Stimulated activated CD8-positive, alpha-beta memory T cell treated with anti-CD3 and anti-CD28 coated beads, Interleukin-15, amount 100 ng/mL, for 24 hours (primary cell): ENCODE results near the gene MSRB1.
"Not testable (repeated sequence)": the region's sequence is repeated elsewhere in the genome, so short reads cannot be mapped to it uniquely, and the experiment has no call there.

ENCODE experiments used
- DNase-seq: peaks from one replicate; pipeline ENCODE4 v3.0.0-alpha.2; 2020; ENCODE audit warnings: low read depth

MSRB1 gene

GRCh38 chr16:1938910-1939309 is 4.1 kb downstream of the MSRB1 start:
- DNase-seq: no peak

GRCh38 chr16:1938316-1938715 is 4.7 kb downstream of the MSRB1 start:
- no peak for DNase-seq

- DNase-seq: no peak
These were observed 6.0 kb downstream of the MSRB1 start for GRCh38 chr16:1936945-1937479.

GRCh38 chr16:1933097-1933661 is 9.8 kb downstream of the MSRB1 start:
- no peak for DNase-seq

- DNase-seq: no peak
These were observed 10.7 kb downstream of the MSRB1 start for GRCh38 chr16:1932050-1933028.

- no peak for DNase-seq
These were observed 12.7 kb downstream of the MSRB1 start for GRCh38 chr16:1930338-1930720.

GRCh38 chr16:1929578-1930337 is 13.2 kb downstream of the MSRB1 start:
- peak; percentile 98 for DNase-seq

GRCh38 chr16:1929105-1929504 is 13.9 kb downstream of the MSRB1 start:
- no peak for DNase-seq

- DNase-seq: no peak
These were observed 16.7 kb downstream of the MSRB1 start for GRCh38 chr16:1926271-1926670.

GRCh38 chr16:1924095-1924494 is 18.9 kb downstream of the MSRB1 start:
- DNase-seq: no peak

- DNase-seq: no peak
These were observed 19.5 kb downstream of the MSRB1 start for GRCh38 chr16:1923299-1924034.

- no peak for DNase-seq
These were observed 20.6 kb downstream of the MSRB1 start for GRCh38 chr16:1922357-1922756.

GRCh38 chr16:1920727-1921171 is 22.2 kb downstream of the MSRB1 start:
- no peak for DNase-seq

GRCh38 chr16:1920122-1920521 is 22.9 kb downstream of the MSRB1 start:
- not testable (repeated sequence) for DNase-seq

- no peak for DNase-seq
These were observed 23.5 kb downstream of the MSRB1 start for GRCh38 chr16:1919327-1919998.

- no peak for DNase-seq
These were observed 24.4 kb downstream of the MSRB1 start, which contains the start of gene HS3ST6 for GRCh38 chr16:1918351-1919326. HS3ST6 (minus strand) TSS chr16:1918415; CDS start chr16:1918323, 92 bp downstream.

- DNase-seq: no peak
These were observed 25.2 kb downstream of the MSRB1 start for GRCh38 chr16:1917665-1918350.

GRCh38 chr16:1917056-1917664 is 25.8 kb downstream of the MSRB1 start:
- DNase-seq: no peak

- DNase-seq: no peak
These were observed 26.4 kb downstream of the MSRB1 start for GRCh38 chr16:1916640-1916990.
